Loucy (cell line): Measurements from ENCODE around the gene SSTR1.

Experiments used
- H2AFZ ChIP-seq: fragments of 200-600 bp; sonication (generic); 2 replicates; pipeline ENCODE4 v1.6.0; 2016; ENCODE audit warnings: antibody characterized with exemption, mild to moderate bottlenecking, low read length, moderate library complexity
- H3F3A ChIP-seq: fragments of 200-600 bp; 2 replicates; pipeline ENCODE4 v1.6.0; 2016; ENCODE audit warnings: antibody characterized with exemption, low read depth, mild to moderate bottlenecking
- H3K27me3 ChIP-seq: fragments of 200-600 bp; sonication (generic); 2 replicates; pipeline ENCODE4 v1.6.1; 2014; ENCODE audit warnings: low read length, mild to moderate bottlenecking; ENCODE audit not compliant: insufficient read depth, poor library complexity, severe bottlenecking
- H3K36me3 ChIP-seq: fragments of 200-600 bp; sonication (generic); 2 replicates; pipeline ENCODE4 v1.6.1; 2016; ENCODE audit warnings: low read length; ENCODE audit not compliant: insufficient read depth
- H3K4me1 ChIP-seq: fragments of 200-600 bp; sonication (generic); 2 replicates; pipeline ENCODE4 v1.5.1; 2014; ENCODE audit warnings: low read length, mild to moderate bottlenecking; ENCODE audit not compliant: insufficient read depth, poor library complexity, severe bottlenecking
- H3K4me2 ChIP-seq: fragments of 200-600 bp; sonication (generic); 2 replicates; pipeline ENCODE4 v1.6.0; 2014; ENCODE audit warnings: antibody characterized with exemption, low read length, low read depth, mild to moderate bottlenecking; ENCODE audit not compliant: poor library complexity, severe bottlenecking
- H3K4me3 ChIP-seq: fragments of 200-600 bp; sonication (generic); 2 replicates; pipeline ENCODE4 v1.5.1; 2014; ENCODE audit warnings: low read length, mild to moderate bottlenecking, mixed read lengths; ENCODE audit not compliant: poor library complexity, severe bottlenecking
- H3K79me2 ChIP-seq: fragments of 200-600 bp; sonication (generic); 2 replicates; pipeline ENCODE4 v1.6.1; 2014; ENCODE audit warnings: low read length; ENCODE audit not compliant: insufficient read depth
- H3K9ac ChIP-seq: fragments of 200-600 bp; sonication (generic); 2 replicates; pipeline ENCODE4 v1.6.0; 2014; ENCODE audit warnings: mild to moderate bottlenecking, low read depth, low read length, moderate library complexity; ENCODE audit not compliant: poor library complexity, severe bottlenecking
- H3K9me2 ChIP-seq: fragments of 200-600 bp; sonication (generic); replicated peaks from 2 replicates; pipeline ENCODE4 v1.6.1; 2016; ENCODE audit warnings: low read depth, low read length, mixed read lengths
- H3K9me3 ChIP-seq: fragments of 200-600 bp; sonication (generic); 2 replicates; pipeline ENCODE4 v1.6.1; 2014; ENCODE audit warnings: mild to moderate bottlenecking, antibody characterized with exemption, low read length, low read depth; ENCODE audit not compliant: insufficient read depth
- H4K20me1 ChIP-seq: fragments of 200-600 bp; sonication (generic); 2 replicates; pipeline ENCODE4 v1.6.0; 2014; ENCODE audit warnings: antibody characterized with exemption, low read length, mild to moderate bottlenecking; ENCODE audit not compliant: insufficient read depth, poor library complexity, severe bottlenecking
- CTCF ChIP-seq: fragments of 200-600 bp; sonication (generic); conservative IDR thresholded peaks from 2 replicates; pipeline ENCODE4 v1.5.1; 2014; ENCODE audit warnings: mild to moderate bottlenecking, antibody characterized with exemption, low read length
- EZH2phosphoT487 ChIP-seq: fragments of 200-600 bp; IDR thresholded peaks from 2 replicates; pipeline ENCODE4 v1.6.1; 2018; ENCODE audit warnings: antibody characterized with exemption, mild to moderate bottlenecking, moderate library complexity, borderline replicate concordance

The SSTR1 gene

DNA sequence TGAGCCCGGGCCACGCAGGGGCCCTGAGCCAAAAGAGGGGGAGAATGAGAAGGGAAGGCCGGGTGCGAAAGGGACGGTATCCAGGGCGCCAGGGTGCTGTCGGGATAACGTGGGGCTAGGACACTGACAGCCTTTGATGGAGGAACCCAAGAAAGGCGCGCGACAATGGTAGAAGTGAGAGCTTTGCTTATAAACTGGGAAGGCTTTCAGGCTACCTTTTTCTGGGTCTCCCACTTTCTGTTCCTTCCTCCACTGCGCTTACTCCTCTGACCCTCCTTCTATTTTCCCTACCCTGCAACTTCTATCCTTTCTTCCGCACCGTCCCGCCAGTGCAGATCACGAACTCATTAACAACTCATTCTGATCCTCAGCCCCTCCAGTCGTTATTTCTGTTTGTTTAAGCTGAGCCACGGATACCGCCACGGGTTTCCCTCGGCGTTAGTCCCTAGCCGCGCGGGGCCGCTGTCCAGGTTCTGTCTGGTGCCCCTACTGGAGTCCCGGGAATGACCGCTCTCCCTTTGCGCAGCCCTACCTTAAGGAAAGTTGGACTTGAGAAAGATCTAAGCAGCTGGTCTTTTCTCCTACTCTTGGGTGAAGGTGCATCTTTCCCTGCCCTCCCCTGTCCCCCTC lies 3.0 kb downstream of the SSTR1 start:
- no peak overlapping the region for H2AFZ ChIP-seq
- peaks cover 7% of the 10 kb centered on the region; the same call in 1 of the 2 replicates for H3K9me3 ChIP-seq
- H3K36me3 ChIP-seq: no peaks in the 10 kb centered on the region
- no peaks in the 10 kb centered on the region for H3K27me3 ChIP-seq
- TF ChIP-seq CTCF: no peak
- no peak for TF ChIP-seq EZH2phosphoT487
- no peaks in the 10 kb centered on the region for H3K4me1 ChIP-seq
- no peaks in the 10 kb centered on the region for H3K79me2 ChIP-seq
- H3F3A ChIP-seq: no peaks in the 10 kb centered on the region
- H3K4me3 ChIP-seq: no peak overlapping the region
- H4K20me1 ChIP-seq: no peaks in the 10 kb centered on the region
- H3K9ac ChIP-seq: no peak overlapping the region
- H3K9me2 ChIP-seq: no peaks in the 10 kb centered on the region
- H3K4me2 ChIP-seq: no peak overlapping the region

DNA sequence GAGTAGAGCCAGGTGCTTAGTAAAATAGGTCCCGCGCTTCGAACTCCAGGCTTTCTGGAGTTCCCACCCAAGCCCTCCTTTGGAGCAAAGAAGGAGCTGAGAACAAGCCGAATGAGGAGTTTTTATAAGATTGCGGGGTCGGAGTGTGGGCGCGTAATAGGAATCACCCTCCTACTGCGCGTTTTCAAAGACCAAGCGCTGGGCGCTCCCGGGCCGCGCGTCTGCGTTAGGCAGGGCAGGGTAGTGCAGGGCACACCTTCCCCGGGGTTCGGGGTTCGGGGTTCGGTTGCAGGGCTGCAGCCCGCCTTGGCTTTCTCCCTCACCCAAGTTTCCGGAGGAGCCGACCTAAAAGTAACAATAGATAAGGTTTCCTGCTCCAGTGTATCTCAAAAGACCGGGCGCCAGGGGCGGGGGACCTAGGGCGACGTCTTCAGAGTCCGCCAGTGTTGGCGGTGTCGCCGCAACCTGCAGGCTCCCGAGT lies 3.6 kb downstream of the SSTR1 start:
- no peak overlapping the region for H3K4me3 ChIP-seq
- no peak overlapping the region for H2AFZ ChIP-seq

DNA sequence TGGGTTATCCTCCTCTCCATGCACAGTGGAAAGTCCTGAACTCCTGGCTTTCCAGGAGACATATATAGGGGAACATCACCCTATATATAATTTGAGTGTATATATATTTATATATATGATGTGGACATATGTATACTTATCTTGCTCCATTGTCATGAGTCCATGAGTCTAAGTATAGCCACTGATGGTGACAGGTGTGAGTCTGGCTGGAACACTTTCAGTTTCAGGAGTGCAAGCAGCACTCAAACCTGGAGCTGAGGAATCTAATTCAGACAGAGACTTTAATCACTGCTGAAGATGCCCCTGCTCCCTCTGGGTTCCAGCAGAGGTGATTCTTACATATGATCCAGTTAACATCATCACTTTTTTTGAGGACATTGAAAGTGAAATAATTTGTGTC lies 4.4 kb downstream of the SSTR1 start:
- no peak overlapping the region for H3K9ac ChIP-seq
- no peaks in the 10 kb centered on the region for H3K79me2 ChIP-seq
- no peaks in the 10 kb centered on the region for H3K9me2 ChIP-seq
- H3F3A ChIP-seq: no peaks in the 10 kb centered on the region
- no peaks in the 10 kb centered on the region for H4K20me1 ChIP-seq
- no peak overlapping the region for H3K4me3 ChIP-seq
- TF ChIP-seq CTCF (no peak), EZH2phosphoT487 (no peak)
- H3K4me2 ChIP-seq: no peak overlapping the region
- H2AFZ ChIP-seq: no peak overlapping the region
- H3K27me3 ChIP-seq: no peaks in the 10 kb centered on the region
- no peaks in the 10 kb centered on the region for H3K9me3 ChIP-seq
- H3K36me3 ChIP-seq: no peaks in the 10 kb centered on the region
- H3K4me1 ChIP-seq: no peaks in the 10 kb centered on the region

More for the DNA sequence above, 3.6 kb downstream of the SSTR1 start:
- Histone ChIP-seq H3K79me2 (no peaks in the 10 kb centered on the region), H3K9ac (no peak overlapping the region), H3K27me3 (no peaks in the 10 kb centered on the region), H4K20me1 (no peaks in the 10 kb centered on the region), H3F3A (no peaks in the 10 kb centered on the region), H3K4me2 (no peak overlapping the region), H3K36me3 (no peaks in the 10 kb centered on the region), H3K9me2 (no peaks in the 10 kb centered on the region), H3K9me3 (peaks cover 4% of the 10 kb centered on the region; the same call in 1 of the 2 replicates), H3K4me1 (no peaks in the 10 kb centered on the region)
- TF ChIP-seq EZH2phosphoT487 (no peak), CTCF (no peak)
